Subcutaneous adipose tissue (tissue), 4 donors: ENCODE results near the gene CPNE7. TPM values are rescaled to one million over a fixed set of nuclear protein-coding genes. Genes with fewer than 3 reads are reported as not detected.

Experiments
- total RNA-seq, 4 donors: library from RNA; depleted of rRNA; stranded (reverse); fragments of >200 nt; gene quantifications; one replicate each; pipeline ENCODE4 v1.1.0, GENCODE V29; 2016
- TF ChIP-seq, protein P1 (sequence below): fragments of 450-650 bp; IDR thresholded peaks from one replicate; pipeline ENCODE4 v1.5.1; 2016; ENCODE audit warnings: low read depth, mild to moderate bottlenecking, control low read depth, antibody characterized with exemption, moderate library complexity

The CPNE7 gene
- total RNA-seq, 4 donors from 2014 or later = not detected

- TF ChIP-seq, protein P1, sequence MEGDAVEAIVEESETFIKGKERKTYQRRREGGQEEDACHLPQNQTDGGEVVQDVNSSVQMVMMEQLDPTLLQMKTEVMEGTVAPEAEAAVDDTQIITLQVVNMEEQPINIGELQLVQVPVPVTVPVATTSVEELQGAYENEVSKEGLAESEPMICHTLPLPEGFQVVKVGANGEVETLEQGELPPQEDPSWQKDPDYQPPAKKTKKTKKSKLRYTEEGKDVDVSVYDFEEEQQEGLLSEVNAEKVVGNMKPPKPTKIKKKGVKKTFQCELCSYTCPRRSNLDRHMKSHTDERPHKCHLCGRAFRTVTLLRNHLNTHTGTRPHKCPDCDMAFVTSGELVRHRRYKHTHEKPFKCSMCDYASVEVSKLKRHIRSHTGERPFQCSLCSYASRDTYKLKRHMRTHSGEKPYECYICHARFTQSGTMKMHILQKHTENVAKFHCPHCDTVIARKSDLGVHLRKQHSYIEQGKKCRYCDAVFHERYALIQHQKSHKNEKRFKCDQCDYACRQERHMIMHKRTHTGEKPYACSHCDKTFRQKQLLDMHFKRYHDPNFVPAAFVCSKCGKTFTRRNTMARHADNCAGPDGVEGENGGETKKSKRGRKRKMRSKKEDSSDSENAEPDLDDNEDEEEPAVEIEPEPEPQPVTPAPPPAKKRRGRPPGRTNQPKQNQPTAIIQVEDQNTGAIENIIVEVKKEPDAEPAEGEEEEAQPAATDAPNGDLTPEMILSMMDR = no peak
Measured at GRCh38 chr16:89598199-89598598, 22.6 kb downstream of the CPNE7 start.

DNA sequence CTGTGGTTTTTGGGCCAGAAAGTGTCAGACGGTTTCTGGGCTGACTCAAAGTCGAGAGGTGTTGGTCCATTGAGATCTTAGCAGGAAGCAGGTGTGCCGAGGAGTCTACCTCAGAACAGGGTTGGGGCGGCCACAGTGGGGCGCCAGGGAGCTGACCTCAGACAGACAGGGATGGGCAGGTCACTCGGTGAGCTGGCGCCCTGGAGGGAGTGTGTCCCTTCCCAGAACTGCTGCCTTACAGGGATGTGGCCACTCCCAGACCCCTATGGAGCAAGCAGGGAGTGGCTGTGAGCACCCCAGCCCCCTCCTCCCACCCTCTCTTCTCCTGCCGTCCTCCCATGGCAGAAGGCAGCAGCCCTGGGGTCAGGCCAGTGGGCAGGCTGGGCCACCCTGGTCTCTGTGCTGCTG, 23.9 kb downstream of the CPNE7 start:
- TF ChIP-seq, protein P1 = no peak

DNA sequence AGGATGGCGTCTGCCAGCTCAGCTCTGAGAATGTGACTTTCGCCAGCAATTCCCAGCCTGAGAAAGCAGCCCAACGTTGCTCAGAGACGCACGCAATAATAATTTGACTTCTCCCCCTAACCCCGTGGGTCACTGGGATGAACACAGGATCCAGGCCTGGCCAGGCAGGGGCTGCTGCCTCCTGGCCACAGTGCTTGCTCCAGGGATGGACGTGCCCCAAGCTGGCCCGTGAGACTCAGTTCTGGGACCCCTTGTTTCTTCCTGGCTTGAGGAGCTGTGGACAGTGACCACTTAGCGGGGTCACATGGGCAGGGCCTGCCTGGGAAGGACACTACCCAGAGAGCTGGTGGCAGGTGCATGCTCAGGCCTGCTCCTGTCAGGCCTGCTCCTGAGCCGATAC, 24.3 kb downstream of the CPNE7 start:
- TF ChIP-seq, protein P1 = no peak

- TF ChIP-seq, protein P1 = no peak
Measured at GRCh38 chr16:89600427-89600826, 24.9 kb downstream of the CPNE7 start.

GRCh38 chr16:89600956-89601355, 25.4 kb downstream of the CPNE7 start:
- TF ChIP-seq, protein P1 = no peak

- TF ChIP-seq, protein P1 = no peak
Measured at GRCh38 chr16:89601906-89602272, 26.3 kb downstream of the CPNE7 start.

GRCh38 chr16:89602273-89602951, 26.9 kb downstream of the CPNE7 start:
- TF ChIP-seq, protein P1 = no peak
